ENCODE measurements around the gene TRA2B.
"Not testable (repeated sequence)": the region's sequence is repeated elsewhere in the genome, so short reads cannot be mapped to it uniquely, and the experiment has no call there.

TRA2B gene

GRCh38 chr3:185926445-185926844 lies 11.4 kb downstream of the TRA2B start:
- DNase-seq: no peak

- no peak for DNase-seq
Measured at GRCh38 chr3:185925353-185925752, 12.5 kb downstream of the TRA2B start.

DNA sequence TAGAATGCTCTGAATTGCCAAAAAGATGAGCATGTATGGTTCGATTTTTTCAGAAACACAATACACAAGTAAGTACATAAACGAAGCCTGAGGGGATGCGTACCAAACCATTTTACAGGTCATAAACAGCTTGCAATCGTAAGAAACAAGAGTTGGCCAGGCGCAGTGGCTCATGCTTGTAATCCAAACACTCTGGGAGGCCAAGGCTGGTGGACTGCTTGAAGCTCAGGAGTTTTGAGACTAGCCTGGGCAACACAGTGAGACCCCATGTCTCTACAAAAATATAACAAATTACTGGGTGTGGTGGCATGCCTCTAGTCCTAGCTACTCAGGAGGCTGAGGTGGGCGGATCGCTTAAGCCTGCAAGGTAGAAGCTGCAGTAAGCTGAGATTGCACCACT lies 13.4 kb downstream of the TRA2B start:
- DNase-seq: no peak

DNA sequence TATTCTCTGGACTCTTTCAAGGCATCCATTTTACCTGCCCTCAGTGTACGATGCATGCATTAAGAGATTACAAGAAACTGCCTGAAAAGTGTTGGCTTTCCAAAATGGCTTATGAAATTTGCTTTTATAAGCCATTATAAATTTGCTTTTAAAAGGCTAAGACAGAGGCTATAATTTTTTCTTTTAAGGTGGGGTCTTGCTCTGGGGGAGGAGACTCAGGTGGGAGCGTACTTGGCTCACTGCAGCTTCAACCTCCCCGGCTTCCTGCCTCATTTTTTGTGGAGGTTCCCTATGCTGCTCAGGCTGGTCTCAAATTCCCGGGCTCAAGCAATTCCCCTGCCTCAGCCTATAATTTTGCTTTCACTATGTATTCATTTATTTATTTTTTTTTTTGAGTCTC lies 17.6 kb downstream of the TRA2B start:
- DNase-seq: no peak

GRCh38 chr3:185916042-185916833 lies 21.6 kb downstream of the TRA2B start:
- DNase-seq: no peak

GRCh38 chr3:185915642-185916041 lies 22.2 kb downstream of the TRA2B start:
- DNase-seq: no peak

DNA sequence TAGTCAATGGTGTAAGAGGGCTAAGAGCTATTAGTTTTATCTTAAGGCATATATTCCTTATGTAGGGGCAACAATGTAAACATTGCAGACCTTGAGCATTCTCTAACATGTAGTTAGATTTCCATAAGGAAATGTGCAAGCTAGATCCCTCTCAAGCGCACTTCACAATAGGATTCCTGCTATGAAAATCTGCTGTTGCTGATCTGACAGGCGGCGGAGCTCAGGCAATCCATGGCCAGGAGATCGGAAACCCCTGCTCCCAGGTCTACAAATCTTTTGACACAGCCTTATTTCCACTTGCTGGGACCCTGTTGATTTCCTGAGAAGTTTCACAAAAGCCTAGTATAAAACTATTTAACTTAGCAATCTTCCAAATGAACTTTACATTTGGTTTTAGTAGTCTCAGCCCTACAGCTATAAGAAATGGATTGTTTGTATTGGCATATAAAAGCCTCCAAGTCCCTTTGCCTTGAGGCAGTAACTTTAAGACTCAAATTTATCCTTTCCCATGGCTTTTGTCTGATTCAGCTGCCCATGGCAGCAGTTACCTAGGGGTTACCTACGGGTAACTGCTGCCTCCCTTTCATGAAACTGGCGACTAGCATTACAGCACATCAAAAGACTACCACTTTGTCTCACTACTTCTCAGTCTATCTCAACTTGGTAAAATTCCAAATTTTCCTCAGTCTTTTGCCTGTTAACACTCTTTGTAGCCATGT lies 22.7 kb downstream of the TRA2B start:
- DNase-seq: no peak

- DNase-seq: peak in 1 of 2 experiments; percentile 24
Measured at GRCh38 chr3:185912929-185913901, 24.6 kb downstream of the TRA2B start.

GRCh38 chr3:185912512-185912911 lies 25.3 kb downstream of the TRA2B start:
- peak in 1 of 2 experiments; percentile 35 for DNase-seq

DNA sequence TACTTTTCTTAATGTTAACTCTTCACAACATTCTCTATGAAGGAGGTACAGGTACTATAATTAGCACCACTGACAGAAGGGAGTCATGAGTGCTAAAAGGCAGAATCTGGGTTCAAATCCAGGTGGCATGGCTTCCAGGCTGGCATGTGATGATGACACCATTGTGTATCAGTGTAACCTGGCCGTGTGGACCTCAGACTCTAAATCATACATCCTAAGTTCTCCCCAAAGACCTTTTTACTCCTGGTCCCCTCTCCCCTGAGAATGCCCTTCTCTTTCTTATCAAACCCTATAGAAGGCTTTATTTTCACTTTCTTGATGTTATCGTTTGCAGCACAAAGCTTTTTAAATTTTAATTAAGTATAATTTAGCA lies 26.8 kb downstream of the TRA2B start:
- DNase-seq: not testable (repeated sequence)

DNA sequence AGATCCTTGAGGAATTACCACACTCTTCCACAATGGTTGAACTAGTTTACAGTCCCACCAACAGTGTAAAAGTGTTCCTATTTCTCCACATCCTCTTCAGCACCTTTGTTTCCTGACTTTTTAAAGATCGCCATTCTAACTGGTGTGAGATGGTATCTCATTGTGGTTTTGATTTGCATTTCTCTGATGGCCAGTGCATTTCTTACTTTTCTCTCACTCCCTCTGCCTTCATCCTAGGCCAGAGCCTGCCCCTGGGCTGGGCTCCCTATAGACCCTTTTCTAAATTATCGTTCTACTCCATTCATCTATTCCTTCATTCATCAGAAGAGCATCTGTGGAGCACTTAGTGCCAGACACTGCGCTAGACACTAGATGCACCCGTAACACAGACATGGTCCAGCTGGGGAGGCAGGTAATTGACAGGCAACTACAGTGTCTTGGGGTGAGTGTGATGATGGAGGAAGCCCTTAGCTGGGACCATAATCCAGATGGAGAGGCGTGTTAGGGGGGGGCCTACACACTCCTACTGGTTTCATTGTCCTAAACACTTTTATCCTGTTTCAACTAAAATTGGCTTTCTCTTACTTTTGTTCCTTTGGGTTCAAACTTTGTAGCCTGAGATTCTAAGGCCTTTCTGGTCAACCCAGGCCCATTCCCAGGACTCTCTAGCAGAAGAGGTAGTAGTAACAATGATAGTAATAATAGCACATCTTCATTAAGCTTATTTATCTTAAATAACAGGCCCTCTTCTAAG lies 27.3 kb downstream of the TRA2B start:
- DNase-seq: not testable (repeated sequence)

GRCh38 chr3:185909913-185910312 lies 27.9 kb downstream of the TRA2B start:
- DNase-seq: not testable (repeated sequence)

- no peak for DNase-seq
Measured at GRCh38 chr3:185900228-185900627, 37.6 kb downstream of the TRA2B start.

DNA sequence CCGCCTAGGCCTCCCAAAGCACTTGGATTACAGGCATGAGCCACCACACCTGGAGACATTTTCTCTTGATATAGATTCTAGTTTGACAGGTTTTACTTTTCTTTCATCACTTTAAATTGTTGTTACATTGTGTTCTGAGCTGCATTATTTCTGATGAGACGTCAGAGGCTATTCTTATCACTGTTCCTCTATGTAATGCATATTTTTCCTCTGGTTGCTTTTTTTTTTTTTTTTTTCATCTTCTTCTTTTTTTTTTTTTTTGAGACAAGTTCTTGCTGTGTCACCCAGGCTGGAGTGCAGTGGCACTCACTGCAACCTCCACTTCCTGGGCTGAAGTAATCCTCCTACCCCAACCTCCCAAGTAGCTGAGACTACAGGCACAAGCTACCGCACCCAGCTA lies 41.2 kb downstream of the TRA2B start:
- no peak for DNase-seq

DNA sequence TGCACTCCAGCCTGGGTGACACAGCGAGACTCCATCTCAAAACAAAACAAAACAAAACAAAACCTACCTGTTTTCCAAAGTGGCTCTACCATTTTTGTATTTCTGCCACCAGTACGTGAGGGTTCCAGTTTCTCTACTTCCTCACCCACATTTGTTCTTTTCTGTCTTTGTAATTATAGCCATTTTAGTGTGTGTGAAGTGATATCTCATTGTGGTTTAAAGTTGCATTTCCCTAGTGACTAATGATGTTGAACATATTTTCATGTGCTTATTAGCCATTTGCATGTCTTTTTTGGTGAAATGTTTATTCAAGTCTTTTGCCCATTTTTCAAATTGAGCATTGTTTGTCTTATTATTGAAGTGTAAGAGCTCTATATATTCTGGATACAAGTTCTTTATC lies 50.7 kb downstream of the TRA2B start:
- DNase-seq: no peak

- DNase-seq: no peak
Measured at GRCh38 chr3:185884641-185885040, 53.2 kb downstream of the TRA2B start.

- DNase-seq: no peak
Measured at GRCh38 chr3:185881926-185882325, 55.9 kb downstream of the TRA2B start.

DNA sequence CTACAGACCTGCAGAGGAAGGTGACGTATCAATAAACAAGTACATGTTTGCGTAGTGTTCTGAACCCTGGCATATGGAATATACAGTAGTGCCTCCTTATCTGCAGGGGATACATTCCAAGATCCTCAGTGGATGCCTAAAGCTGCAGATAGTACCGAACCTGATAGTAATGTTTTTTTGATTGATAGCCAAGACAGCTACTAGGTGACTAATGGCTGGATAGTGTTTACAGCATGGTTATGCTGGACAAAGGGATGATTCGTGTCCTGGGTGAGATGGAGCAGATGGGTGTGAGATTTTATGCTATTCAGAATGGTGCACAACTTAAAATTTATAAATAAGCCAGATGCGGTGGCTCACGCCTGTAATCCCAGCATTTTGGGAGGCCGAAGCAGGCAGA lies 57.2 kb downstream of the TRA2B start:
- DNase-seq: no peak

DNA sequence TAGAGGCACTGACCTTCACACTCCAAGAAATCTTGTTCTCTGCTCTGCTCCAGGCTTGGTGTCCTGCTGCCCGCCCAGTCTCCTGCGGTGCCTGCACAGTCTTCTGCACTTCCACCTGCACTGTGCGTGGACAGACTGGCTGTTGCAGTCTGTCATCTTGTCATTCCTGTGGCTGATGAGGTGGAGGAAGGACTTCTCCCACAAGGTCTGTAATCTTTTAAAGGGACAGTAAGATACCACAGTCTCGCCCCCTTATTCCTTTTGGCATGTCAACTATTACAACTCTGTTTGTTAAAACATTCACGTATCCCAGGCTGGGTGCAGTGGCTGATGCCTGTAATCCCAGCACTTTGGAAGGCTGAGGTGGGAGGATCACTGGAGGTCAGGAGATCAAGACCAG lies 58.9 kb downstream of the TRA2B start:
- DNase-seq: no peak

DNA sequence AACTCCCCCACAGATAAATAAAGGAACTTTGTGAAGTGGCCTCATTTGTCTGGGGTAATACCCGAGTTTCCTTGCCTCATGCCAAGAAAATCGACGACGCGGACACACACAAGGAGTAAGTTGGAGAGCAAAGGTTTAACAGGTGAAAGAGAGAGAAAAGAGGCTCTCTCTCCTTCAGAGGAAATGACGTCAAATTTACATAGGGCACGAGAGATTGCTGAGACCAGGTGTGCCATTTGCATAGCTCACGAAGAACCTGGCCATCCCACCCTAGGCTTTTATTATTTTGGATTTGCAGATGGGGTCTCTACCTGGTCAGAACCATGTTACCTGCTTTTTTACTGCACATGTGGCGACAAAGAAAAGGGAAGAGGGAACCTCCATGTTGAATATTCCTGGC lies 63.7 kb downstream of the TRA2B start:
- DNase-seq: no peak

GRCh38 chr3:185867650-185868049 lies 70.2 kb downstream of the TRA2B start:
- no peak for DNase-seq

DNA sequence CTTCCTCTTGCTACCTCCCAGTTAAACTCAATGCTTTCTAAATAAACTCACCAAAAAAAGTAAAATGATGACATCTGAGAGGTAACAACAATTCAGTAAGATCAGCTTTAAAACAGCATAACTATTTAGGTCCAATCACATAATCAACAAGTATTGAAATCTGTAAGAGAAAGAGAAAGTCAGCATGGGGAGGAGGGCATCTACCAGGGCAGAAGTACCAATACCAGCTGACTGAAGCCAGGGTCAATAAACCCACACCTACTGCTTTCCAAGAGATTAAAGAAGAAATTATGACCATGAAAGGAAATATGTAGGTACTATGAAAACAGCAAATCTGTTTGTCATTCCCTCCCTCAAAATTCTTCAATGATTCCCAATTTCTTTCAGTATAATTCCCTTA lies 70.8 kb downstream of the TRA2B start:
- DNase-seq: no peak

GRCh38 chr3:185866555-185866954 lies 71.3 kb downstream of the TRA2B start:
- no peak for DNase-seq

Measured in activated T-cell treated with anti-CD3 and anti-CD28 coated beads, Interleukin-2, amount 50 U/mL, for 48 hours (primary cell).